Stimulated activated CD8-positive, alpha-beta memory T cell treated with anti-CD3 and anti-CD28 coated beads, Interleukin-15, amount 100 ng/mL, for 4 hours (primary cell): Measurements from ENCODE around the gene WDR5B.
"Not testable (repeated sequence)": the region's sequence is repeated elsewhere in the genome, so short reads cannot be mapped to it uniquely, and the experiment has no call there.

Source experiments
- DNase-seq, 2 donors: peaks; one replicate each; pipeline ENCODE4 v3.0.0-alpha.2; 2020; ENCODE audit warnings: low read depth in 2 of 2

Gene WDR5B

DNA sequence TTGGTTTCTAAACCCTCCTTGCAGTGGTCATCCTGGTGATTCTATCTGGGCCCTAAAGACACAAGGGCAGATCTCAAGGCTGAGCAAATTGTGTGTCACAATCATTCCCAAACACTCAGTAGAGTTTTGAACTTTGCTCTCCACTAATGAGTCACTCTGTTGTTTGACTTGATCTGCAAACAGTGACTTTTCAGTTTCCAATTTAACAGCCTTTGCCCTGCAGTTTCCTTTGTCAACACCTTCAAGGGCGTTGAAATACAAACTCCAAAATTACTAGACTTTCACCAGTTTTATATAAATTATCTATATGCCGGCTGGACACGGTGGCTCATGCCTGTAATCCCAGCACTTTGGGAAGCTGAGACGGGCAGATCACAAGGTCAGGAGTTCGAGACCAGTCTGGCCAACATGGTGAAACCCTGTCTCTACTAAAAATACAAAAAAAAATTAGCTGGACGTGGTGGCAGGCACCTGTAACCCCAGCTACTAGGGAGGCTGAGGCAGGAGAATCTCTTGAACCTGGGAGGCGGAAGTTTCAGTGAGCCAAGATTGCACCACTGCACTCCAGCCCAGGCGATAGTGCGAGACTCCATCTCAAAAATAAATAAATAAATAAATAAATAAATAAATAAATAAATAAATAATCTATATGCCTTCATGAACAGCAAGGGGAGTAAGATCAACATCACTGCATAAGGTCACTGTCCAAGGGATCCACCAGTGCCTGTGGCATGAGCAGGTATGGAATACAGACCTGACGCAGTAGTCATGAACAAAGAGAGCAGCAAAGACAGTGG lies 50.1 kb downstream of the WDR5B start:
- DNase-seq: not testable (repeated sequence)

DNA sequence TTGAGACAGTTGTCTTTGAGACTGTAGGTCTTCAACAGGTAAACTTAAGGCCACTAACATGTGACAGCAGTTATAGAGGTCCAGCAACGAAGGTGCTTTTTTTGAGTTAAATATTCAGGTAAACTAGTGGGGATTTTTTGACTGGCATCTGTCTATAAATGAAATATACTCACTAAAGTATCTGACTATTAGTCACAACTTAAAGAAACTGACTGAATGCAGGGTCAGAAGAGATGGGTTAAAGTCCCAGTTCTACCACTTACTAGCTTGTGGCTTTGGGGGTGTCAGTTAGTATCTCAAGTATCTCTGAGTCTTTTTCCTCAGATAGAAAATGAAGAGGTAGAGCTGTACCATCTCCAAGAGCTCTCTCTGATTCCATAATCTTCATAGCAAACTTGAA lies 50.8 kb downstream of the WDR5B start:
- DNase-seq: no peak

DNA sequence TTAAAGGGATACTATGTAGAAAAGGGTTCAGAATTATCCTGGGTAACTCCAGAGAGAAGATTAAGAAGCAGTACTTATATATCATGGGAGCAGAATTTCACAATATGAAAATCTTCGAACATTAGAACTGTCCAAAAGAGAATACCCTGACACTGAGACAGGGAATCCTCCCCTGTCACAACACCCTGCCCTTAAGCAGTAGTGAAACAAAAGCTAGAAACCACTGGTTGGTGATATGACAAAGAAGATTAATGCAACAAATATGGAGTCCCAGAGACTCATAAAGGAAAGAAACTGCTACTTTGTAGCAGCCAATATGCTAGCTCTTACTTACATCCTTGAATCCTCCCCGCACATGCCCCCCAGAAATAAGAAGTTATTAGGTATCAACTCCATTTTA lies 51.4 kb downstream of the WDR5B start:
- DNase-seq: no peak
